Measurements from ENCODE around the gene CD5L. TPM values are rescaled to one million over a fixed set of nuclear protein-coding genes. Genes with fewer than 3 reads are reported as not detected.

Gene CD5L
- total RNA-seq, 1 experiment from 2014 or later = not detected

GRCh38 chr1:157803851-157804250, 37.8 kb downstream of the CD5L start:
- no peaks in the 10 kb centered on the region for H3K9me2 ChIP-seq (replicated peaks; ENCODE audit: low read length)
- H2AFZ ChIP-seq (ENCODE audit: low read length) = no peak overlapping the region
- no TSS peak for BruUV-seq (replicated peaks)
- H3K27ac ChIP-seq (ENCODE audit: low read length) = no peak overlapping the region
- H3K9ac ChIP-seq (ENCODE audit: low read length) = no peak overlapping the region
- H4K20me1 ChIP-seq (ENCODE audit: low read length) = no peaks in the 10 kb centered on the region
- peaks cover 76% of the 10 kb centered on the region for H3K27me3 ChIP-seq (ENCODE audit: low read length)
- no peak overlapping the region for H3K4me2 ChIP-seq (ENCODE audit: low read length)
- no peaks in the 10 kb centered on the region for H3K9me3 ChIP-seq (ENCODE audit: low read length)
- no peaks in the 10 kb centered on the region for H3K4me1 ChIP-seq (ENCODE audit: insufficient read depth, low read length)
- no peak for DNase-seq
- CTCF ChIA-PET = no interaction called here
- intact Hi-C loops (cut with micrococcal nuclease) = no loop called here
- H3F3A ChIP-seq (ENCODE audit: low read length, unreplicated experiment) = no peaks in the 10 kb centered on the region
- TF ChIP-seq EZH2 (IDR thresholded peaks at IDR 0.05; ENCODE audit: low read length, unreplicated experiment) (no peak), CTCF (conservative IDR thresholded peaks at IDR 0.05; ENCODE audit: low read depth, low read length) (no peak), EZH2phosphoT487 (IDR thresholded peaks at IDR 0.05; ENCODE audit: borderline replicate concordance, low read length) (no peak)
- POLR2A ChIA-PET (ENCODE audit: unreplicated experiment) = no interaction called here
- no peak for ATAC-seq
- H3K79me2 ChIP-seq (ENCODE audit: low read length) = no peaks in the 10 kb centered on the region
- no peak overlapping the region for H3K4me3 ChIP-seq (ENCODE audit: low read length)
- no peaks in the 10 kb centered on the region for H3K36me3 ChIP-seq (ENCODE audit: low read depth, low read length)

GRCh38 chr1:157799996-157800395, 41.6 kb downstream of the CD5L start:
- intact Hi-C loops (cut with micrococcal nuclease) = no loop called here
- no peaks in the 10 kb centered on the region for H4K20me1 ChIP-seq (ENCODE audit: low read length)
- no peaks in the 10 kb centered on the region for H3K79me2 ChIP-seq (ENCODE audit: low read length)
- ATAC-seq (no peak), DNase-seq (no peak)
- H3K9me3 ChIP-seq (ENCODE audit: low read length) = no peaks in the 10 kb centered on the region
- ChIA-PET CTCF (no interaction called here), POLR2A (ENCODE audit: unreplicated experiment) (no interaction called here)
- H3K27ac ChIP-seq (ENCODE audit: low read length) = no peak overlapping the region
- H3K27me3 ChIP-seq (ENCODE audit: low read length) = peaks cover 56% of the 10 kb centered on the region
- H3K4me1 ChIP-seq (ENCODE audit: insufficient read depth, low read length) = no peaks in the 10 kb centered on the region
- H3K4me2 ChIP-seq (ENCODE audit: low read length) = no peak overlapping the region
- no peak overlapping the region for H2AFZ ChIP-seq (ENCODE audit: low read length)
- no peak overlapping the region for H3K9ac ChIP-seq (ENCODE audit: low read length)
- H3K36me3 ChIP-seq (ENCODE audit: low read depth, low read length) = no peaks in the 10 kb centered on the region
- TF ChIP-seq EZH2phosphoT487 (IDR thresholded peaks at IDR 0.05; ENCODE audit: borderline replicate concordance, low read length) = no peak
- TF ChIP-seq EZH2 (IDR thresholded peaks at IDR 0.05; ENCODE audit: low read length, unreplicated experiment) = no peak
- no peak for TF ChIP-seq CTCF (conservative IDR thresholded peaks at IDR 0.05; ENCODE audit: low read depth, low read length)
- H3K9me2 ChIP-seq (replicated peaks; ENCODE audit: low read length) = no peaks in the 10 kb centered on the region
- H3F3A ChIP-seq (ENCODE audit: low read length, unreplicated experiment) = no peaks in the 10 kb centered on the region
- no peak overlapping the region for H3K4me3 ChIP-seq (ENCODE audit: low read length)
- no TSS peak for BruUV-seq (replicated peaks)

GRCh38 chr1:157798211-157798610, 43.4 kb downstream of the CD5L start:
- Histone ChIP-seq H3K9me3 (ENCODE audit: low read length) (no peaks in the 10 kb centered on the region), H3K36me3 (ENCODE audit: low read depth, low read length) (no peaks in the 10 kb centered on the region), H3K79me2 (ENCODE audit: low read length) (no peaks in the 10 kb centered on the region), H3F3A (ENCODE audit: low read length, unreplicated experiment) (no peaks in the 10 kb centered on the region), H4K20me1 (ENCODE audit: low read length) (no peaks in the 10 kb centered on the region), H3K4me1 (ENCODE audit: insufficient read depth, low read length) (no peaks in the 10 kb centered on the region), H3K27ac (ENCODE audit: low read length) (no peak overlapping the region), H3K9me2 (replicated peaks; ENCODE audit: low read length) (no peaks in the 10 kb centered on the region), H3K27me3 (ENCODE audit: low read length) (peaks cover 41% of the 10 kb centered on the region), H2AFZ (ENCODE audit: low read length) (no peak overlapping the region), H3K4me3 (ENCODE audit: low read length) (no peak overlapping the region), H3K9ac (ENCODE audit: low read length) (no peak overlapping the region), H3K4me2 (ENCODE audit: low read length) (no peak overlapping the region)
- ChIA-PET POLR2A (ENCODE audit: unreplicated experiment) (no interaction called here), CTCF (no interaction called here)
- intact Hi-C loops (cut with micrococcal nuclease) = no loop called here
- ATAC-seq (no peak), DNase-seq (peak; percentile 20)
- TF ChIP-seq EZH2phosphoT487 (IDR thresholded peaks at IDR 0.05; ENCODE audit: borderline replicate concordance, low read length) (no peak), EZH2 (IDR thresholded peaks at IDR 0.05; ENCODE audit: low read length, unreplicated experiment) (no peak), CTCF (conservative IDR thresholded peaks at IDR 0.05; ENCODE audit: low read depth, low read length) (no peak)
- BruUV-seq (replicated peaks) = no TSS peak
